HG03060 (cell line): ENCODE data around the gene TRIP13.
"Not testable (repeated sequence)": the region's sequence is repeated elsewhere in the genome, so short reads cannot be mapped to it uniquely, and the experiment has no call there.

Experiments used
- ATAC-seq: cut with Tn5 transposase; IDR thresholded peaks from one replicate; pipeline ENCODE4 v1.9.1; 2021; ENCODE audit warnings: low read depth, moderate number of reproducible peaks; ENCODE audit not compliant: unreplicated experiment

The TRIP13 gene

DNA sequence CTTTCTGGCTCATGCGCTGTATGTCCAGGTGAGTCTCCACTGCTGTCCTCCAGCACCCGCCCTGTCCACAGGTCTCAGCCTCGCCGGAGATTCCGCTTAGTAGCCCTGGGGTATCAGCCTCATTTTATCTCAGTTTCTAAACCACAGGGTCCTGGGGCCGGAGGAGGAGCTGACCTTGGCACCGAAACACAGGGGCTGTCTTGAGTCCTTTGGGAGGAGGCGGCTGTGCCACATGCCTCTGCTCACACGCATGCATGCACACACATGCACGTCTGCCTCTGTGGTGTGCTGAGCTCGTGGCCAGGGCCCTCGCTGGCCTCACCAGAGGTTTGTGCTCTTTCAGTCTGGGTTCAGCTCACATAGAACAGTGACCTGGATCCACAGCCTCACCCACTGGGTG is 23.3 kb downstream of the TRIP13 start:
- ATAC-seq: no peak

DNA sequence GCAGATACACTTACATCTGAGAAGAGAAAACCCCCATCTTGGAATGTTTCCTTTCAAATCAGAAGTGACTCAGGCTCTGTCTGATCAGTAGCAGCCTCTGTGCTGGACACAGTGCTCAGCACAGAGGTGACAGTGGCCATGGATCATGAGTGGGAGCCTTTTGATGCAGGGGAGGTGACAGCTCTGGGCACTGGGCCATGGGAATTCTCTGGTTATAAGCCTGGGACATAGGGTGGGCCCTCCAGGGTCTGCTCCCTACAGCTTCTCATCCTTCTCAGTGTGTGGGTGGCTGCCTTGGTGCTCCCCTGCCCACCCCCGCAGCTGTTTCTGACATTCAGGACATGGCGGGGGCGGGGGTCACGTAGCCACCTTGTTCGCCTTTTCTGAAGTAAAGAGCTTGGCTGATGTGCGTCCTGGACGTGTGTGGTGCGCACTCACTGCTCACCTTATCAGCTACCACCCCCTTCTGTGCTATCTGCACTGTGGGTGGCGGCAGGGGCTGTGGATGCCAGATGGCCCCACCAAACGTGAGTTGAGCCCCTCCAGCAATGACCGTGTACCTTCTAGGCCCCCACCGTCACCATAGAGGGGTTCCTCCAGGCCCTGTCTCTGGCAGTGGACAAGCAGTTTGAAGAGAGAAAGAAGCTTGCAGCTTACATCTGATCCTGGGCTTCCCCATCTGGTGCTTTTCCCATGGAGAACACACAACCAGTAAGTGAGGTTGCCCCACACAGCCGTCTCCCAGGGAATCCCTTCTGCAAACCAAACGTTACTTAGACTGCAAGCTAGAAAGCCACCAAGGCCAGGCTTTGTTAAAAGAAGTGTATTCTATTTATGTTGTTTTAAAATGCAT is 24.0 kb downstream of the TRIP13 start:
- no peak for ATAC-seq

DNA sequence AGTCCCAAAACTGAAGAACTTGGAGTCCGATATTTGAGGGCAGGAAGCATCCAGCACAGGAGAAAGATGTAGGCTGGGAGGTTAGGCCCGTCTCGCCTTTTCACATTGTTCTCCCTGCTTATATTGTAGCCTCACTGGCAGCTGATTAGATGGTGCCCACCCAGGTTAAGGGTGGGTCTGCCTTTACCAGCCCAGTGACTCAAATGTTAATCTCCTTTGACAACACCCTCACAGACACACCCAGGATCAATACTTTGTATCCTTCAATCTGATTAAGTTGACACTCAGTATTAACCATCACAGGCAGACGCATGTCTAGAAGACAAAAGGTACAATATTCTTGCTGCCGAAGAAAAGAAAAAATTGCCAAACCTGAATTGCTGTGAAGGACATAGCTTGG is 26.0 kb downstream of the TRIP13 start:
- ATAC-seq: not testable (repeated sequence)

DNA sequence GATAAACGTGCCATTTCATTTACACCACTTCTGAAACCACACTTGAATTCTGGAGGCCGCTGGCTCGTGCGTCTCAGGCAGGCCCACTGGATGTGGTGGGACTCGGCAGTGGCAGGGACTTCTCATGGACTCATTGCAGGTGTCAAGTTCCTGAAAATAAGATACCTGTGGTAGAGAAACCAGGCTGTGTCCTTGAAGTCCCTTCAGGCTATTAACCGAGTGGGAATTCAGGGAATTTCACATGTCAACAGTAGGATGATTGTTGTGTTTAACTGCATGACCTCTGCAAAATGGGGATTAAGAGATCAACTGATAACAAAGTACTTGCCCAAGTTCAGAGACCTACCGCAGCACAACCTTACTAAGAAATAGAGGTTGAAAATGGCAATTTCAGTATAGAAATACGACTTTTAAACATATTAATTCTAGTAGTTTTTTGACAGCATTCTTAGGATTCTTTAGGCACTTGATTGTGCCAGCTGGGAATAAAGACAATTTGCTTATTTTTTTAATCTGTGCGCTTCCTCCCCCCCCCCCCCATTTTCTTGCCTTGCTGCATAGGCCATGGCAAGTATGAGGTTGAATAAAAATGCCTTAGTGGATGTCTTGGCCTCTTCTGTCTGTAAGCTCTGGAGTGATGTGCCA is 26.8 kb downstream of the TRIP13 start:
- ATAC-seq: no peak

DNA sequence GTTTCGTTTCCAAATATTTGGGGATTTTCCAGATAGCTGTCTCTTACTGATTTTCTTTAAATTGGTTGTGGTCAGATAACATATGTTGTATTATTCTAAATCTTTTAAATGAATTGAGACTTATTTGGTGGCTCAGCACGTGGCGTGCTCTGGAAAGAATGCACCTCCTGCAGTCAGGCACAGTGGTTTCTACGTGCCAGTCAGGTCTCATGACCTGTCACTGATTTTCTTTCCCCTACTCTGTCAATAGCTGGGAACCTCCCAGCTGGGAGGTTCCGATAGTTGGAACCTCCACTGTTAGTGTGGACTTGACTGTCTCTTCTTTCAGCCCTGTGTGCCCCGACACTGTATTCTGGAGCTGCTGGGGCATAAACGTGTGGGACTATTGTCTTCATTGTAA is 27.6 kb downstream of the TRIP13 start:
- no peak for ATAC-seq

DNA sequence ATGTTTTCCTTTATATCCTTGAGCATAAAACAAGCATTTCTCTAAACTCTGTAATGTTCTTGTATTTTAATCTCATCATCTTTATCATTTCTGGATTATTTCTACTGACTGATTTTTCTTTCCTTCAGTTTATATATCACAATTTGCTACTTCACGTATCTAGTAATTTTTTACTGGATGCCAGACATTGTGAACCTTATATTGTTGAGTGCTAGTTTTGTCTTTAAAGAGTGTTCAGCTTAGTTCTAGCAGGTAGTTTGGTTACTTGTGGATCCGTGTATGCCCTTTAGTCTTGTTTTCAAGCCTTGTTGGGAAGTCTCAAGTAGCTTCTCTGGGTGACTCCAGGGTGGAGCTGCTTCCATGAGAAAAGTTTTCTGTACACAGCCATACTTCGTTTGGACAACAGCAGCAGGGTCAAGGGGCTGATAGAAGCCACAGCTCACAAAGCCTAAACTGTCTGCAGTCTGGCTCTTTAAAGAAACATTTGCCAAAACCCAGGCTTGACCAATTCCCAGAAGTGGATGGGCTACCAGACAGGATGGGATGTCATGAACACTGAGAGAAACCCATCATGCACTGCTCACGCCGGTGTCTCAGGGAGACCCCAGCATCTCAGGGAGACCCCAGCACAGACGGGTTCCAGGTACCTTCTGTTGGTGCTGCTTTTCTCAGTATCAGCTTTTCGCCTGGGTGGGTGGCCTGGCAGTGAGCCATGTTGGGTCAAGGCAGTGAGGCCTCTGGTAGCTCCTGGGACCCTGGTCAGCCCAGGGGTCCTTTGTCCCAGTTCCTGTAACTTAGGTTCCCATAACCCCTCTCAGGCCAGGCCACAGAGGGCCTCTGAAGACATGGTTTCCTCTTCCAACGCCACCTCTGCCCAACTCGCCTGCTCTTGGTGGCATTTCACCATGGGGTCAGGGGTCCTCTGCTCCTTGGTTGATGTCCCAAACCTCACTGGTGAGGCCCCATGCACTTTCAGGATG is 29.1 kb downstream of the TRIP13 start:
- ATAC-seq: no peak

DNA sequence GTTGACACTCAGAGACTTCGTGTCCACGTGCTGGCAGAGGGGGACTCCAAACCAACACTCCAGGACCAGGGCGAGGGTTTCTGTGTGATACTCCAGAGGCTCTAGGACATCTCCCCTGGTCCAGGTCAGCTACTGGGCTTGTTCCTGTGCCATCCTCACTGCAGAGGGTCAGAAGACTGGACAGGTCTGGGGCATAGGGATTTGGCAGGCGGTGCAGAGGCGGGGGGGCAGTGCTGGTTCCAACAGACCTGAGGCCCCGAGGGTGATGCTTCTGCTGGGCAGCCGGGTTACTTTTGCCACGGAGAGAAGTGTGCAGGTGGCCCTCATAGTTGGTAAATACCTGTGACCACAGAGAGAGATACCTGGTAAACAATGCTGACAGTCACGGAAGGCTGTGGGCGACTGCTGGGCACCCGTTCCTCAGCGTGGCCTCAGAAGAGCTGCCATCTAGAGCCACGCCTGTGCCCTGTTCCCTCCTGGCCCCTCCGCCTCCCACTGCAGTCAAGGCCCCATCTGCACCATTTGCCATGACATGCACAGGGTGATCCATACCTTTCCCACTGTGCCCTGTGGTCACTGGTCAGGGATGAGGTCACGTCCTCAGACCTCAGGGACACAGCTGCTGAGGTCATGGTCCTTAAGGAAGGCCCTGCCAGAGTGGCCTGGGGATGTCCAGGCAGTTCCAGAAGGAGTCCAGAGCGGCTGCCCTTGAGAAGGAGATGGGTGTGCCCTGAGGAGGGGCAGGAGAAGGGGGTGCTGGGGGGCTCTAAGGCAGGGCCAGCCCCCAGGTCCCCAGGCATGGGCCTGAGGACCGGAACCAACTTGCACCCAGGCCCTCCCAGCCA is 30.0 kb downstream of the TRIP13 start:
- ATAC-seq: no peak

DNA sequence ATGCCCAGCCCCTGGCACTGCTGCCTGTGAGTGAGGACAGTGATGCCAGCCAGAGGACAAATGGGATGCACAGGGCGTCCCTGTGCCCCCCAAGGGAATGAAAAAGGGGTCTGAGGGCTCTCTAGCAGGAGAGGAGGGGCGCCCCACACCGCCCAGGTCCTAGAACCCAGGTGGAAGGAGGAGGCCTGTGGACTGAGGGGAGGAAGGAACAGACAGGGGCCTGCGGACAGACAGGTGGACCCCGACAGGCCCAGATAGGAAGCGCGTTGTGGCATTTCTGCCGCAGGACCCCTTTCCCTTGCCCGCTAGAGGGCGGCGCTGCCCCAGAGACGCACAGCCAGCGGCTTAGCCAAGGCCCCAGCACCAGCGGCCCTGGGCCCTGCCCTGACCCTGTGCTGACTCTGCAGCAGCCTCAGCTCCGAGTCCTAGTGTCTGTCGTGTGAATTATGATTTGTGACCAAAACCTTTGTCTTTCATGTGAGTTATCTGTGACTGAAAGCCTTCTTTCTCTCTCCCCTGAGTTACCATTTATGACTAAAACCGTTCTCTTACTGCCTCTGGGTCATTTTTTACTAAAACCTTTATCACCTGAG is 30.7 kb downstream of the TRIP13 start:
- no peak for ATAC-seq

DNA sequence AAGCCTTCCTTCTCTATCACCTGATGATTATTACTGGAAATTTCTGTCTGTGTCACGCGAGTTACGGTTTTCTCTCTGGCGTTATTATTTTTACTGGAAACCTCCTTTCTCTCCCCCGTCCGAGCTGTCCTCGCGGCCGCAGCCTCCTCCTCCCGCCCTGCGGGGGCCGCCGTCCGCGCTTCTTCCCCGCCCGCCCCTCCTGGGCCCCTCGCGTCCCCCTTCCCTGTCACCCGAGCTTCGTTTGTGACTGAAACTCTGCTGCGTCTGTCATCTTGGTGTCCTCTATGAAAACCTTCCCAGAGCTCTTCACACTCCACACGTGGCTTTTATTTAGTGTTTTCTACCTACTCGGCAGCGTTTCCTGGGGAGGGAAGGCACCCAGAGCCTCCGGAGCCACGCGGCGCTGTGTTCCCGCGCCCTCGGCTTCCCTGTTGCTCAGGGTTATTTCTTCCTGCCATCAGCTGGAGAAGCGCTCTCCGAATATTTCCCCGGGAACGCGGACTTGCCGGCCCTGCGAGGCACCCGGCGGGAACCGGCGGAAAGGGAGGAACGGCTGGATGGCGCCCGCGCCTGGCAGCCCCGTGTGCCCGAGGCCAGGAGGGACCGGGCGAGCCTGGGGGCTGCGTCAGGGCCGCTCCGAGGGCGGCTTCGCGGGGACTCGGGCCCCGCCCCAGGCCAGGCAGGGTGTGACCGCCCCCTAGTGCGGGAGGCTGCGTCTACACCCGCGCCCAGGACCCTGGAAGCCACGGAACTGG is 33.9 kb downstream of the TRIP13 start:
- no peak for ATAC-seq

DNA sequence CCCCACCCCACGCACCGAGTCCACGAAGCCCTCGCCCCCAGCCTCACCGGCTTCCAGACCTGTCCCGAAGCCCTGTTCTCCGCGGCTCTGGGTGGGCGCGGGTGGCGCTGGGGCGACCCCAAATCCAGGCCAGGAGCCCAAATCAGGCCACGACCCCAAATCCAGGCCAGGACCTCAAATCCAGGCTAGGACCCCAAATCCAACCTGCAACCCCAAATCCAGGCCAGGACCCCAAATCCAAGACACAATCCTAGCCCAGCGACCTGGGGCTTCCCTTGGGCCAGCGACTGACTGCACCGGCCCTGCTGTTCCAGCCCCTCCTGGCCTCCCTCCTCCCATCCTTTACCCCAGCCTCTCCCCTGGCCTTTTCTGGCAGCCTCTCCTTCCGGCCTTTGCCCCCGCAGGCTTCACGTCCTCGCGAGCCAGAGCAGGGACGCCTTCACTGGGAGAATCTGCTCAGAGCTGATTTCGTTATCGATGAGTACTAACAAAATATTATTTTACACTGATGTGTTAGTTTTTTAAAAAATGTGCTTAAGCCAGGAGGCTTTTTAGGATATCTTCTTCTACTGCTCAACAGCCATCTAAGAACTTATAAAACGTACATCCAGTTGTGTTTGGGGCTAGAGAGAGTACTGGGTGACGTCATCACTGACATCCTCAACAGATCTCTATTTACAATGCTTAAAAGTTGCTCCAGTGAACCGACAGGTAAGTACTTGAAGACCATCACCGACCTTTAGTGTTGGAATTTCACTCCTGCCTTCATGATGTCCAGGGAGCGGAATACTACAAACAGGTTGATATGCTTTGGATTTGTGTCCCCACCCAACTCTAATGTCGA is 34.7 kb downstream of the TRIP13 start:
- ATAC-seq: no peak

DNA sequence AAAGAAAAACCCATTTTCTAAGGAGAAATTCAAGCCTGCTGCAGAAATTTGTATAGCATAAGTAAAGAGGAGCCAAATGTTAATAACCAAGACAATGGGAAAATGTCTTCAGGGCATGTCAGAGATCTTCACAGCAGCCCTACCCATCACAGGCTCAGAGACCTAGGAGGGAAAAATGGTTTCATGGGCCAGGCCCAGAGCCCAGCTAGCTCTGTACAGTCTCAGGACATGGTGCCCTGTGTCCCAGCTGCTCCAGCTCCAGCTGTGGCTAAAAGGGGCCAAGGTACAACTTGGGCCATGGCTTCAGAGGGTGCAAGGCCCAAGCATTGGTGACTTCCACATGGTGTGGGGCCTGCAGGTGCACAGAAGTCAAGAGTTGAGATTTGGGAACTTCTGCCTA is 36.5 kb downstream of the TRIP13 start:
- ATAC-seq: not testable (repeated sequence)

DNA sequence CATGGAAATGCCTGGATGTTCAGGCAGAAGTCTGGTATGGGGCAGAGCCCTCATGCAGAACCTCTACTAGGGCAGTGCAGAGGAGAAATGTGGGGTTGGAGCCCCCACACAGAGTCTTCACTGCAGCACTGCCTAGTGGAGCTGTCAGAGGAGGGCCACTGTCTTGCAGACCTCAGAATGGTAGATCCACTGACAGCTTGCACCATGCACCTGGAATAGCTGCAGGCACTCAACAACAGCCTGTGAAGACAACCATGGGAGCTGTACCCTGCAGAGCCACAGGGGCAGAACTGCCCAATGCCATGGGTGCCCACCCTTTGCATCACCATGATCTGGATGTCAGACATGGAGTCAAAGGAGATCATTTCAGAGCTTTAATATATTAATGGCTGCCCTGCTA is 36.9 kb downstream of the TRIP13 start:
- no peak for ATAC-seq

DNA sequence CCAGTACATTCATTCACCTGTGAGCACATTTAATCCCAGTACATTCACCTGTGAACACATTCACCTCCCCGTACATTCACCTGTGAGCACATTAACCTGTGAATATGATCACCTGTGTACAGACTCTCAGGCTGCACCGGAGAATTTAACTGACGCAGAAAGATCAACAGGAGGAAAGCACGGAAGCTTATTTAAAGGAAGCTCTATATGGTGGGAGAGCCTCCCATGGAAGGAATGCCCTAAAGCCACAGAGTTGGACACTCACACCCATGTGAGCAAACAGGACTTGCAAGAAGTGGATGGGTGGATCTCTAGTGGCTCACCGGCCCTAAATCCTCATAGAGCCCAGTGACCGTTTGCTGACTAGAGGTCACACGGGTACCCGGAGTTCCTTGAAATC is 38.2 kb downstream of the TRIP13 start:
- no peak for ATAC-seq

DNA sequence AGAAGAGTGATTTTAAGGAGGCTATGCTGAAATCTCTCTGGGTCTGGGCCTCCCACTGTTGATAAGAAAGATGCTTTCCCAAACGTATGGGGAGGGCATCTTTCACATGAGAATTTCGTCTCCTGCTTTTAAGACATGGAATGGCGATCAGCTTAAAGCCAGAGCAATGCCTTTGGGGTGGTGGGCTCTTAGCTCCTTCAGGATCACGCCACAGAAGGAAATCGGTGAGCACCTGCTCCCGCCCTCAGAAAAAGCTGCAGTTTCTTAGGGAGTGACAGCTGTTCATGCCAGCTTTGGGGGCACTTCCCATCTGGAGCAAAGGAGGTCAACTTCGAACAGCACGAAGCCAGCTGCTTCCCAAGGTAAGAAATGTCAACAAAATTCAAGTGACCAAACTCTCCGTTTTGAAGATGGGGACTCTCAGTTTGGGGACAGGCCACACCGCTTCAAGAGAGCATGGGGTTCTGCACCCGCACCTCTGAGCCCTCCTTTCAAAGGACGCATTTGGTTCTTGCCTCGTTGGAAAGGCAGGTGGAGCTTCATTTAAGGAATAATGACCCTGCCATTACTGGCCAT is 39.0 kb downstream of the TRIP13 start:
- no peak for ATAC-seq

DNA sequence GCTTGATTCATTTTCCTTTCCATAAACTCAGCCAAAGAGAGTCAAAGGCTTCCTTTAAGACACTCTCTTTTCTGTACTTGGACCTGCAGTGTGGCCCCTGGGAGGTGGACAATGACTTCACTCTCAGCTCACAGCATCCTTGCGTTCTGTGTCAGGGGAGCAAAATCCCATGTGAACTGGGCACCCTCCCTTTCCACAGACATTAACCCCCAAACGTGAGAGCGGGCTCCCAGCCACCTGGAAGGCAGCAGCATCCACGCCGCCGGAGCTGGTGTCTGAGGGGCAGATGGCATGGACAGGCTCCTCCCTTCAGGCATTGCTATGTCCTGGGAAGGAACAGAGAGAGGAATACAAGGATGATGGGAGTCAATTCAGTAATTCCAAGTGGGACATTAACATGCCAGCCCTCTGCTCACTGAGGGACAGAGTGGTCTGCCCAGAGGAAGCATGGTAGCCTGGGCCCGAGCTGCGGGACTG is 39.5 kb downstream of the TRIP13 start:
- ATAC-seq: no peak

DNA sequence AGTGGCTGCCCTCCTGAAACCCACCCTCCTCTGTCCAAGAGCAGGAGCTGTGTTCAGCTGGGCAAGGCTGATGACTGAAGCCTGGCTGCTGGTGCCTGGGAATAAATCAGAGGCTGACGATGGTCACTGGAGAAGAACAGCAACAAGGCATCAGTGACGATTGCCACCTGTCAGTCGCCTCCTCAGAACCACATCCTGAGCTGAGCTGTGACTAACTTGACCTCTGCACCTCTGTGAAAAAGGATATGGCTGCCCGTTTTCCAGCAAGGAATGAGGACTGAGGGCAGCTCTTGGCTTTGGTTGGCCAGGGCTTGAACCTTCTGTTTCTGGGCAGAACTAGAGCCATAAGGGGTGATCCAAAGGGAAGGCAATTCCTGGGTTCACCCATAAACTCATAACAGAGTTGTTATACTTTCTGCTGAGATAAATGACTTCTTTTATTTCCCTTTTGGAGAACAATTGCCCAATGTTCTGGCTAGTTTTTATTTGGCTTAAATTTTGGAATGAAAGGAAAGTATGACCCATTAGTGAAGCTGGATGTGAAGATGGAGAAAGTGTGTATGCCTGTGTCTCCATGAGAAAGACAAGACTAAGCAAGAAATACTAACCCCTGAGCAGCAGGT is 40.1 kb downstream of the TRIP13 start:
- ATAC-seq: no peak

DNA sequence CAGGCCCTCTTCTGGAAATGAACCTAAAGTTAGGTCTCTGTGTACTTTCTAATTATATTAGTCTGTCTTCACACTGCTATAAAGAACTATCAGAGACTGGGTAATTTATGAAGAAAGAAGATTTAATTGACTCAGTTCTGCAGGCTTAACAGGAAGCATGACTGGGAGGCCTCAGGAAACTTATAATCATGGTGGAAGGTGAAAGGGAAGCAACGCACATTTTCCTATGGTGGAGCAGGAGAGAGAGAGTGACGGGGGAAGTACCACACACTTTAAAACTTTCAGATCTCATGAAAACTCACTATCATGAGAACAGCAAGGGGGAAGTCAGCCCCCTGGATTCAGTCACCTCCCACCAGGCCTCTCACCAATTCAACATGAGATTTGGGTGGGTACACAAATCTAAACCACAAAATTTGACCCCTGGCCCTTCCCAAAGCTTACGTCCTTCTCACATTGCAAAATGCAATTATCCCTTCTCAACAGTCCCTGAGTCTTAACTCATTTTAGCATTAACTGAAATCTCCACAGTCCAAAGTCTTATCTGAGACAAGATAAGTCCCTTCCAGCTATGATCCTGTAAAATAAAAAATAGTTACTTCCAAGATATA is 40.7 kb downstream of the TRIP13 start:
- ATAC-seq: no peak
